ENCODE measurements around the gene DIS3L2. TPM values are rescaled to one million over a fixed set of nuclear protein-coding genes. Genes with fewer than 3 reads are reported as not detected.
A peak's percentile ranks its signal among the peaks of the same experiment; 100 is the strongest.
"Not testable (repeated sequence)": the region's sequence is repeated elsewhere in the genome, so short reads cannot be mapped to it uniquely, and the experiment has no call there.

Gene DIS3L2
- total RNA-seq, 3 donors from 2014 or later (not counting 1 experiment from before 2014, with no cell fraction given), result 56.4 to 63.6 (median 59.4) TPM

DNA sequence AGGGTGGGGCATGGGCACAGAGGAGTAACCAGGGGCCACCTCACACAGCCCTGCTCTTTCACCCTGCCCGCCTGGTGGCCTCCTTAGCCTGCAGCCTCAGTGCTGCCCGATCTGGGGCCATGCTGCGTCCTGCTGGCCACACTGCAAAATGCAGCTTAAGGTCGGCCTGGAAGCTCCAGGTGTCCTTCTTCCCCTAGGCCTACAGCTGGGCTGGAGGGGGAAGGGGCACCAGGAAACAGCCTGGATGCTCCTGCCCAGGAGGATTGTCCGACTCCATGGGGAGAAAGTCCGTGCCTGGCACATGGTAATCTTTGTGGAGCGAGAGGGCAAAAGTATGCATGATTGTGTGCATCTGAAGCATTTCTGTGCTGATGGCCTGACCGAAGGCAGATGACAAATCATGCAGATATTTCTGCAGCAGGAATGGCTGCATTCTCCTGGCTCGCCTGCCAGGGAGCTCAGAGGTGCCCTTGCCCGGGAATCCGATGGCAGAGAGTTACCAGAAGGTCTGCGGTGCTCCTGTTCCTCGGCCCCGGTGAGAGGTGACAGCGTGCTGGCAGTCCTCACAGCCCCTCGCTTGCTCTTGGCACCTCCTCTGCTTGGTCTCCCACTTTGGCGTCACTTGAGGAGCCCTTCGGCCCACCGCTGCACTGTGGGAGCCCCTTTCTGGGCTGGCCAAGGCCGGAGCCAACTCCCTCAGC is 404.3 kb downstream of the DIS3L2 start:
- no peak overlapping the region for H3K27ac Mint-ChIP-seq
- Histone ChIP-seq H3K27me3 (ENCODE audit: control insufficient read depth, insufficient read depth, low read length) (no peaks in the 10 kb centered on the region), H3K4me3 (ENCODE audit: low read length) (no peak overlapping the region), H3K27ac (ENCODE audit: low read length) (no peak overlapping the region), H3K4me1 (ENCODE audit: control insufficient read depth, insufficient read depth, low read length) (peaks cover 20% of the 10 kb centered on the region), H3K9me3 (ENCODE audit: control insufficient read depth, insufficient read depth, low read length) (no peaks in the 10 kb centered on the region), H3K36me3 (ENCODE audit: control insufficient read depth, insufficient read depth, low read length) (no peaks in the 10 kb centered on the region)
- no peaks in the 10 kb centered on the region for H3K36me3 Mint-ChIP-seq
- TF ChIP-seq, protein P1, sequence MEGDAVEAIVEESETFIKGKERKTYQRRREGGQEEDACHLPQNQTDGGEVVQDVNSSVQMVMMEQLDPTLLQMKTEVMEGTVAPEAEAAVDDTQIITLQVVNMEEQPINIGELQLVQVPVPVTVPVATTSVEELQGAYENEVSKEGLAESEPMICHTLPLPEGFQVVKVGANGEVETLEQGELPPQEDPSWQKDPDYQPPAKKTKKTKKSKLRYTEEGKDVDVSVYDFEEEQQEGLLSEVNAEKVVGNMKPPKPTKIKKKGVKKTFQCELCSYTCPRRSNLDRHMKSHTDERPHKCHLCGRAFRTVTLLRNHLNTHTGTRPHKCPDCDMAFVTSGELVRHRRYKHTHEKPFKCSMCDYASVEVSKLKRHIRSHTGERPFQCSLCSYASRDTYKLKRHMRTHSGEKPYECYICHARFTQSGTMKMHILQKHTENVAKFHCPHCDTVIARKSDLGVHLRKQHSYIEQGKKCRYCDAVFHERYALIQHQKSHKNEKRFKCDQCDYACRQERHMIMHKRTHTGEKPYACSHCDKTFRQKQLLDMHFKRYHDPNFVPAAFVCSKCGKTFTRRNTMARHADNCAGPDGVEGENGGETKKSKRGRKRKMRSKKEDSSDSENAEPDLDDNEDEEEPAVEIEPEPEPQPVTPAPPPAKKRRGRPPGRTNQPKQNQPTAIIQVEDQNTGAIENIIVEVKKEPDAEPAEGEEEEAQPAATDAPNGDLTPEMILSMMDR (IDR thresholded peaks at IDR 0.05), result no peak
- H3K4me1 Mint-ChIP-seq, result peaks cover 5 to 21% of the 10 kb centered on the region in 2 donors
- ATAC-seq (peak; percentile 53 to 75 (median 62)), DNase-seq (peak in 1 of 2 donors; percentile 37)
- no peaks in the 10 kb centered on the region for H3K9me3 Mint-ChIP-seq
- WGBS (ENCODE audit: insufficient coverage), result 77% methylated on average over 20 of the region's 20 CpGs
- intact Hi-C loops (cut with micrococcal nuclease), result no loop called here
- H3K27me3 Mint-ChIP-seq (ENCODE audit: low read depth in 2 of 2), result no peaks in the 10 kb centered on the region
- H3K4me3 Mint-ChIP-seq, result no peak overlapping the region

DNA sequence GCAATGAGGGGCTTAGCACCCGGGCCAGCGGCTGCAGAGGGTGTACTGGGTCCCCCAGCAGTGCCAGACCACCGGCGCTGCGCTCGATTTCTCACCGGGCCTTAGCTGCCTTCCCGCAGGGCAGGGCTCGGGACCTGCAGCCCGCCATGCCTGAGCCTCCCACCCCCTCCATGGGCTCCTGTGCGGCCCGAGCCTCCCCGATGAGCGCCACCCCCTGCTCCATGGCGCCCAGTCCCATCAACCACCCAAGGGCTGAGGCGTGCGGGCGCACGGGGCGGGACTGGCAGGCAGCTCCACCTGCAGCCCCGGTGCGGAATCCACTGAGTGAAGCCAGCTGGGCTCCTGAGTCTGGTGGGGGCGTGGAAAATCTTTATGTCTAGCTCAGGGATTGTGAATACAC is 404.9 kb downstream of the DIS3L2 start:
- H3K4me1 ChIP-seq (ENCODE audit: control insufficient read depth, insufficient read depth, low read length), result peaks cover 20% of the 10 kb centered on the region
- DNase-seq; ATAC-seq; H3K27ac ChIP-seq (ENCODE audit: low read length); H3K27ac Mint-ChIP-seq; intact Hi-C loops (cut with micrococcal nuclease); H3K9me3 Mint-ChIP-seq; H3K4me3 ChIP-seq (ENCODE audit: low read length); H3K36me3 Mint-ChIP-seq; H3K27me3 ChIP-seq (ENCODE audit: control insufficient read depth, insufficient read depth, low read length); H3K27me3 Mint-ChIP-seq (ENCODE audit: low read depth in 2 of 2); H3K36me3 ChIP-seq (ENCODE audit: control insufficient read depth, insufficient read depth, low read length); H3K9me3 ChIP-seq (ENCODE audit: control insufficient read depth, insufficient read depth, low read length); H3K4me3 Mint-ChIP-seq: not testable (repeated sequence)
- 97% methylated on average over 17 of the region's 23 CpGs for WGBS (ENCODE audit: insufficient coverage)
- peaks cover 5 to 21% of the 10 kb centered on the region in 2 donors for H3K4me1 Mint-ChIP-seq

DNA sequence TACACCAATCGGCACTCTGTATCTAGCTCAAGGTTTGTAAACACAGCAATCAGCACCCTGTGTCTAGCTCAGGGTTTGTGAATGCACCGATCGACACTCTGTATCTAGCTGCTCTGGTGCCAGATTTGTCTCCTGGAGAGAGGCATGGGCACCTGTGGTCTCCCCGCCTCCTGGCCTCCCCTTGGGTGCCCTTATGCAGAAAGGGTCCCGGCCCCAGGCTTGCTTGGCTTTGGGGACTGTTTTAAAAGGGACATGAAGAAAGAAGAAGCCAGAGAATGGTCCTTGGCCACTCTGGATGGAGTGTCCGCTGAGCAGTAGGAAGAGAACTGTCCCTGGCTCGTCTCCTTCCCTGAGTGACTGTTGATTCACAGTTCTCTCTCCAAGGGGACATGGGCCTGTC is 405.5 kb downstream of the DIS3L2 start:
- intact Hi-C loops (cut with micrococcal nuclease), result no loop called here
- Mint-ChIP-seq H3K27me3 (ENCODE audit: low read depth in 2 of 2) (no peaks in the 10 kb centered on the region), H3K9me3 (no peaks in the 10 kb centered on the region), H3K36me3 (no peaks in the 10 kb centered on the region), H3K27ac (no peak overlapping the region), H3K4me1 (peaks cover 5 to 21% of the 10 kb centered on the region in 2 donors), H3K4me3 (no peak overlapping the region)
- no peak overlapping the region for H3K4me3 ChIP-seq (ENCODE audit: low read length)
- ATAC-seq, result no peak
- H3K27me3 ChIP-seq (ENCODE audit: control insufficient read depth, insufficient read depth, low read length), result no peaks in the 10 kb centered on the region
- TF ChIP-seq, protein P1 (IDR thresholded peaks at IDR 0.05), result no peak
- WGBS (ENCODE audit: insufficient coverage), result 79% methylated on average over 7 of the region's 7 CpGs
- peaks cover 20% of the 10 kb centered on the region for H3K4me1 ChIP-seq (ENCODE audit: control insufficient read depth, insufficient read depth, low read length)
- H3K9me3 ChIP-seq (ENCODE audit: control insufficient read depth, insufficient read depth, low read length), result no peaks in the 10 kb centered on the region
- no peaks in the 10 kb centered on the region for H3K36me3 ChIP-seq (ENCODE audit: control insufficient read depth, insufficient read depth, low read length)
- no peak for DNase-seq
- H3K27ac ChIP-seq (ENCODE audit: low read length), result no peak overlapping the region

DNA sequence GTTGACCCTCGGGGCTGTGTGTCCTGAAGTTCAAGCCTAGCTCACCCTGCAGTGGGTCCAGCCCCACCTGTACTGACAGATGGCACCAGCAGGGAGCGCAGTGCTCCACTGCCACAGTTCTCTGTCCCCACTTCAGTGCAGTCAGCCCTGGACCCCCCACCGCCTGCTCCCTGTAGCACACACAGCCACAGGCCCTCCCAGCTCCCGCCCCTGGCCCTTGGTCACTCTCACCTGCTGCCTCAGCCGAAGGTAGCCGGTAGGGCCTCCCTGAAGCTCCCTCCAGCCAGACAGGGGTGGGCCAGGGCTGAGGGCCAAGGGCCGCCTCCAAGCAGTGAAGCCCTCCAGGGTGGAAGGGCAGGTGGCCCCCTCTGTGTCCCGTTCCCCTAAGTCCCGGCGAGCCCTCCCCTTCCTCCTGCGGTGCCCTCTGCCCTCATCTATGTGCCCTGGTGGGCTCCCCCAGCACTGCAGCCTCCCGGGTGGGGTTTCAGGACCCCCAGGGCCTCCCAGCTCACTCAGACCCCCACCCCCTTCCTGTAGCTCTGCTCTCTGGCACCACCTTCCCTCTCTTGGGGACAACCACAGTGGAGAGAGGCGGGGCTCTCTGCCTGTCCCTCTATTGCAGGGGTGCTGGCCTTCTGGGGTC is 406.2 kb downstream of the DIS3L2 start:
- TF ChIP-seq, protein P1 (IDR thresholded peaks at IDR 0.05), result no peak
- Histone ChIP-seq H3K4me1 (ENCODE audit: control insufficient read depth, insufficient read depth, low read length) (peaks cover 20% of the 10 kb centered on the region), H3K4me3 (ENCODE audit: low read length) (no peak overlapping the region), H3K27me3 (ENCODE audit: control insufficient read depth, insufficient read depth, low read length) (no peaks in the 10 kb centered on the region), H3K36me3 (ENCODE audit: control insufficient read depth, insufficient read depth, low read length) (no peaks in the 10 kb centered on the region), H3K9me3 (ENCODE audit: control insufficient read depth, insufficient read depth, low read length) (no peaks in the 10 kb centered on the region), H3K27ac (ENCODE audit: low read length) (no peak overlapping the region)
- ATAC-seq (no peak), DNase-seq (no peak)
- H3K9me3 Mint-ChIP-seq, result no peaks in the 10 kb centered on the region
- no peaks in the 10 kb centered on the region for H3K27me3 Mint-ChIP-seq (ENCODE audit: low read depth in 2 of 2)
- H3K36me3 Mint-ChIP-seq, result no peaks in the 10 kb centered on the region
- H3K27ac Mint-ChIP-seq, result no peak overlapping the region
- intact Hi-C loops (cut with micrococcal nuclease), result no loop called here
- H3K4me3 Mint-ChIP-seq, result no peak overlapping the region
- WGBS (ENCODE audit: insufficient coverage), result 82% methylated on average over 13 of the region's 13 CpGs
- peaks cover 5 to 21% of the 10 kb centered on the region in 2 donors for H3K4me1 Mint-ChIP-seq
